Panc1 (cell line): ENCODE measurements around the gene MAJIN. TPM values are rescaled to one million over a fixed set of nuclear protein-coding genes. Genes with fewer than 3 reads are reported as not detected.

Experiments
- ATAC-seq: fragments of 200-7000 bp; cut with Tn5 transposase; 2 replicates; pipeline ENCODE4 v1.9.1; 2020; ENCODE audit warnings: mild to moderate bottlenecking, moderate library complexity
- BruUV-seq: library from RNA; stranded (reverse); fragments of 400-500 nt; replicated peaks from 2 replicates; lab custom pipeline; 2021; lab: Mats Ljungman, UMichigan
- CTCF ChIA-PET: fragments of 300-600 bp; sonication (Branson Sonifier 250); formaldehyde crosslinking; loops from one replicate; lab custom pipeline; 2022; ENCODE audit warnings: antibody characterized with exemption; lab: Charles Lee
- POLR2A ChIA-PET: fragments of 300-600 bp; sonication (Branson Sonifier 250); formaldehyde crosslinking; loops from one replicate; lab custom pipeline; 2022; ENCODE audit warnings: antibody characterized with exemption; lab: Charles Lee
- DNase-seq: peaks from one replicate; pipeline ENCODE4 v3.0.0-alpha.2; 2010; ENCODE audit warnings: low read depth, low spot score
- H3K27ac ChIP-seq: 2 replicates; pipeline ENCODE4 v1.5.1; 2011; ENCODE audit warnings: mild to moderate bottlenecking, low read length, inconsistent platforms
- H3K27me3 ChIP-seq: fragments of 200-500 bp; sonication (Bioruptor generic); 2 replicates; pipeline ENCODE4 v1.6.0; 2014; ENCODE audit warnings: low read length, inconsistent platforms; ENCODE audit not compliant: control insufficient read depth, insufficient read depth
- H3K36me3 ChIP-seq: fragments of 200-500 bp; sonication (Bioruptor generic); 2 replicates; pipeline ENCODE4 v1.5.1; 2014; ENCODE audit warnings: inconsistent platforms, mild to moderate bottlenecking, low read length, moderate library complexity; ENCODE audit not compliant: control insufficient read depth, insufficient read depth
- H3K4me1 ChIP-seq: 2 replicates; pipeline ENCODE4 v1.5.1; 2011; ENCODE audit warnings: inconsistent platforms, mild to moderate bottlenecking, low read length, moderate library complexity; ENCODE audit not compliant: control insufficient read depth, insufficient read depth
- H3K4me3 ChIP-seq, 2 experiments: 2 replicates each; pipeline ENCODE4 v1.5.1; 2011 to 2012; ENCODE audit warnings: low read depth in 2 of 2, low read length in 2 of 2, mild to moderate bottlenecking in 2 of 2, inconsistent platforms in 1 of 2, moderate library complexity in 1 of 2
- H3K9me3 ChIP-seq: fragments of 200-500 bp; sonication (Bioruptor generic); 2 replicates; pipeline ENCODE4 v1.5.1; 2014; ENCODE audit warnings: low read depth, mild to moderate bottlenecking, inconsistent platforms, low read length, moderate library complexity; ENCODE audit not compliant: control insufficient read depth, insufficient read depth
- CTCF ChIP-seq: fragments of 450-650 bp; IDR thresholded peaks from 2 replicates; pipeline ENCODE4 v1.5.1; 2017; ENCODE audit warnings: mild to moderate bottlenecking
- POLR2AphosphoS5 ChIP-seq: IDR thresholded peaks from 2 replicates; pipeline ENCODE4 v1.6.1; 2012; ENCODE audit warnings: mild to moderate bottlenecking, low read depth, low read length, moderate library complexity
- SIN3A ChIP-seq: IDR thresholded peaks from 2 replicates; pipeline ENCODE4 v1.6.1; 2012; ENCODE audit warnings: low read depth, mild to moderate bottlenecking, low read length, moderate library complexity, borderline replicate concordance; ENCODE audit not compliant: insufficient read depth
- TCF7L2 ChIP-seq: IDR thresholded peaks from 2 replicates; pipeline ENCODE4 v1.6.1; 2011; ENCODE audit warnings: mild to moderate bottlenecking, low read depth, low read length, inconsistent platforms
- in situ Hi-C: cut with HindIII; loops from 2 replicates; pipeline ENCODE4 v1.10.0; 2016; ENCODE audit warnings: low sequenced_read_pairs, low pct_unique_long_range_greater_than_20kb
- intact Hi-C: fragments of 100-400 bp; cut with micrococcal nuclease; formaldehyde crosslinking; loops from one replicate; pipeline ENCODE4 v1.10.0; 2022; ENCODE audit not compliant: unreplicated experiment
- total RNA-seq: library from RNA; stranded (reverse); gene quantifications from one replicate; pipeline ENCODE4 v1.2.1, GENCODE V29; 2021; ENCODE audit not compliant: unreplicated experiment
- TF ChIP-seq, protein P1 (sequence below), 2 experiments: IDR thresholded peaks; 2 replicates each; pipeline ENCODE4 v1.6.1; 2011 to 2012; ENCODE audit warnings: low read depth in 2 of 2, control low read depth in 1 of 2, low read length in 1 of 2, mild to moderate bottlenecking in 1 of 2, moderate library complexity in 1 of 2; ENCODE audit not compliant: insufficient read depth in 1 of 2

MAJIN gene
- total RNA-seq, 1 experiment from 2014 or later: not detected

GRCh38 chr11:64906314-64906635 is 65.6 kb downstream of the MAJIN start:
- H3K4me3 ChIP-seq: no peak overlapping the region
- CTCF ChIA-PET: no interaction called here
- DNase-seq (no peak), ATAC-seq (no peak)
- H3K27me3 ChIP-seq: no peaks in the 10 kb centered on the region
- H3K27ac ChIP-seq: no peak overlapping the region
- H3K9me3 ChIP-seq: no peaks in the 10 kb centered on the region
- in situ Hi-C loops: no loop called here
- POLR2A ChIA-PET: no interaction called here
- TF ChIP-seq CTCF (no peak), TCF7L2 (no peak), POLR2AphosphoS5 (no peak), SIN3A (no peak)
- TF ChIP-seq, protein P1, sequence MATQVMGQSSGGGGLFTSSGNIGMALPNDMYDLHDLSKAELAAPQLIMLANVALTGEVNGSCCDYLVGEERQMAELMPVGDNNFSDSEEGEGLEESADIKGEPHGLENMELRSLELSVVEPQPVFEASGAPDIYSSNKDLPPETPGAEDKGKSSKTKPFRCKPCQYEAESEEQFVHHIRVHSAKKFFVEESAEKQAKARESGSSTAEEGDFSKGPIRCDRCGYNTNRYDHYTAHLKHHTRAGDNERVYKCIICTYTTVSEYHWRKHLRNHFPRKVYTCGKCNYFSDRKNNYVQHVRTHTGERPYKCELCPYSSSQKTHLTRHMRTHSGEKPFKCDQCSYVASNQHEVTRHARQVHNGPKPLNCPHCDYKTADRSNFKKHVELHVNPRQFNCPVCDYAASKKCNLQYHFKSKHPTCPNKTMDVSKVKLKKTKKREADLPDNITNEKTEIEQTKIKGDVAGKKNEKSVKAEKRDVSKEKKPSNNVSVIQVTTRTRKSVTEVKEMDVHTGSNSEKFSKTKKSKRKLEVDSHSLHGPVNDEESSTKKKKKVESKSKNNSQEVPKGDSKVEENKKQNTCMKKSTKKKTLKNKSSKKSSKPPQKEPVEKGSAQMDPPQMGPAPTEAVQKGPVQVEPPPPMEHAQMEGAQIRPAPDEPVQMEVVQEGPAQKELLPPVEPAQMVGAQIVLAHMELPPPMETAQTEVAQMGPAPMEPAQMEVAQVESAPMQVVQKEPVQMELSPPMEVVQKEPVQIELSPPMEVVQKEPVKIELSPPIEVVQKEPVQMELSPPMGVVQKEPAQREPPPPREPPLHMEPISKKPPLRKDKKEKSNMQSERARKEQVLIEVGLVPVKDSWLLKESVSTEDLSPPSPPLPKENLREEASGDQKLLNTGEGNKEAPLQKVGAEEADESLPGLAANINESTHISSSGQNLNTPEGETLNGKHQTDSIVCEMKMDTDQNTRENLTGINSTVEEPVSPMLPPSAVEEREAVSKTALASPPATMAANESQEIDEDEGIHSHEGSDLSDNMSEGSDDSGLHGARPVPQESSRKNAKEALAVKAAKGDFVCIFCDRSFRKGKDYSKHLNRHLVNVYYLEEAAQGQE (IDR thresholded peaks at IDR 0.05; ENCODE audit: insufficient read depth in 1 of 2, low read depth in 2 of 2, low read length in 1 of 2): no peak
- H3K36me3 ChIP-seq: peaks cover 3% of the 10 kb centered on the region; the same call in 1 of the 2 replicates
- no peaks in the 10 kb centered on the region for H3K4me1 ChIP-seq
- no TSS peak for BruUV-seq
- intact Hi-C loops: no loop called here

DNA sequence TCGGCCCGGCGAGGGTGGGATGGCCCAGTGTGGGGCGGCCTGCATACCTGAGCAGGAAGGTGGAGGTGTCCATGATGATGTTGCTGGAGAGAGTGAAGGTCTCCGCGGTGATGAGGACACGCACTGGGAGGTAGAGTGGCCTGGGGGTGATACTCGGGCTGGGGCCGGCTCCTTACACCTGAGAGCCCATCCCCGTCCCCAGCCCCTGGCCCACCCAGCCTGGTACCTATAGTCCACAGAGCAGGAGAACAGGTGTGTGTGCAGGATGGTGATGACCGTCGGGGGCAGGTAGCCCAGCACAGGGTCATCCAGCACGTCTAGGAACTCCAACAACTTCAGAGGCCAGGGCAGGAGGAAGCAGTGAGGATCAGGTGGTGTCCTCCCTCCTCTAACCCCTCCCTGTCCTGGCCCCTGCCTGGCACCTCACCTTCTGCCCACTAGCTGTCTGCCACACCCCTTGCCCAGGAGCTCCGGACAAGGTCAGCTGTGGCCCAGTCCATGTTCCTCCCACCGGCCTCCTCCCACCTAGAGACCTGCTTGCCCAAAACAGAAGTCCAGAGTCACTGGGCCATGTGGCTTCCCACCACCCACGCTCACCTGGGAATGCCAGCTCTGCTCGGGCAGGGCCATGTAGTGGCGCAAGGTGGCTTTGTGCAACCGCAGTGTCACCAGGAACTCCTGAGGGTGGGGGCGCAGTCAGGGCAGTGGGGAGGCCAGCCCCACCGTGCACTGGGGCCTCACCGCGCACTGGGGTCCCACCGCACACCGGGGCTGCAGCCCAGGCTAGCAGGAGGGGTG is 66.2 kb downstream of the MAJIN start:
- ChIA-PET CTCF (no interaction called here), POLR2A (no interaction called here)
- TF ChIP-seq TCF7L2 (no peak), SIN3A (no peak), POLR2AphosphoS5 (no peak), CTCF (no peak)
- TF ChIP-seq, protein P1 (IDR thresholded peaks at IDR 0.05; ENCODE audit: insufficient read depth in 1 of 2, low read depth in 2 of 2, low read length in 1 of 2): no peak
- peaks cover 2% of the 10 kb centered on the region; the same call in 1 of the 2 replicates for H3K36me3 ChIP-seq
- no peaks in the 10 kb centered on the region for H3K27me3 ChIP-seq
- H3K4me1 ChIP-seq: no peaks in the 10 kb centered on the region
- no peak for DNase-seq
- ATAC-seq: no peak
- no peak overlapping the region for H3K27ac ChIP-seq
- intact Hi-C loops (no loop called here), in situ Hi-C loops (no loop called here)
- BruUV-seq: no TSS peak
- H3K9me3 ChIP-seq: no peaks in the 10 kb centered on the region
- no peak overlapping the region for H3K4me3 ChIP-seq
